Measurements from ENCODE around the gene MRPS22. TPM values are rescaled to one million over a fixed set of nuclear protein-coding genes. Genes with fewer than 3 reads are reported as not detected.

Gene MRPS22
- total RNA-seq, 2 donors from 2014 or later: 18.7 to 29.7 TPM

DNA sequence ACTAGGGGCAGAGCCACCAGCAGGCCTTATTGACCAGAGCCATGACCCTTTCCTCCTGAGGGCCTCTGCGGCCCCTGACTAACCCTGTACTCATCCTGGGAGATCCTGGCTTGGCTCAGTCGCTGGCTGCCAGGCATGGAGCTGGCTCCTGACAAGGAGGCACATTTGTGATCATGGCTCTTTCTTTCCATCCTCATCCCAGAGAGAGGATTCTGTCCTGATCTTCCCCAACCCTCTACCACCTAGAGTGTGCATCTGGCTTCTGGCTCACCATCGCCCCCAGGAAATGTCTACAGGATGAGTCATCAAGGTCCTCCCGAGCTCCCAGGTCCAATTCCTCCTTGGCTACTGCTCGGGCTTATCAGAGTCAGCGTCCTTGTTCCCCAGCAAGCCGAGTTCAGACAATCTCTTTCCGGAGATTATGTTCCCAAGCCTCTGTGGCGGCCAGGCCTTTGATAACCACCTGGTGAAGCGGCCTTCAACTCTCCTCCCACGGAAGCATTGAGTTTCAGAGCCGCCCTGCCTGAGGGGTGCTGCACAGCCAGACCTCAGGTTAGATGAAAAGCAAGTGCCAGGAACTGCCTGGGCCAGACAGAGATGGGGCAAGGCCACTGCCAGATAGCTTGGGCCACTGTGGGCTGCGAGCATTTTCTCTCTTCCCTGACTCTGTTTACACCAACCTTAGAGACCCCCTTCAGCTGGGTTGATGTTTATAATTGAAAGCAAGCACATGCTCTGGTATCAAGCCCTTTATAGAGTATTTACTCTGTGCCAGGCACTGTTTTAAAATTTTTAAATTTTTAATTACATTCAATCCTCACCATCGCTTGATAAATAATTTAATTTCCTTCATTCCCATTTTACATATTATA is 44.3 kb upstream of the MRPS22 start:
- H3K9me3 ChIP-seq: no peaks in the 10 kb centered on the region
- intact Hi-C loops (cut with DNase I): no loop called here
- H3K4me3 ChIP-seq: no peak overlapping the region
- no peaks in the 10 kb centered on the region for H3K36me3 ChIP-seq (replicated peaks in 1 of 2; ENCODE audit: insufficient read depth in 1 of 2, low read depth in 2 of 2)
- H3K4me1 ChIP-seq: peaks cover 57% of the 10 kb centered on the region
- H3K27ac ChIP-seq: peak overlapping the region; percentile 61 to 69 (median 66)
- TF ChIP-seq, protein P1, sequence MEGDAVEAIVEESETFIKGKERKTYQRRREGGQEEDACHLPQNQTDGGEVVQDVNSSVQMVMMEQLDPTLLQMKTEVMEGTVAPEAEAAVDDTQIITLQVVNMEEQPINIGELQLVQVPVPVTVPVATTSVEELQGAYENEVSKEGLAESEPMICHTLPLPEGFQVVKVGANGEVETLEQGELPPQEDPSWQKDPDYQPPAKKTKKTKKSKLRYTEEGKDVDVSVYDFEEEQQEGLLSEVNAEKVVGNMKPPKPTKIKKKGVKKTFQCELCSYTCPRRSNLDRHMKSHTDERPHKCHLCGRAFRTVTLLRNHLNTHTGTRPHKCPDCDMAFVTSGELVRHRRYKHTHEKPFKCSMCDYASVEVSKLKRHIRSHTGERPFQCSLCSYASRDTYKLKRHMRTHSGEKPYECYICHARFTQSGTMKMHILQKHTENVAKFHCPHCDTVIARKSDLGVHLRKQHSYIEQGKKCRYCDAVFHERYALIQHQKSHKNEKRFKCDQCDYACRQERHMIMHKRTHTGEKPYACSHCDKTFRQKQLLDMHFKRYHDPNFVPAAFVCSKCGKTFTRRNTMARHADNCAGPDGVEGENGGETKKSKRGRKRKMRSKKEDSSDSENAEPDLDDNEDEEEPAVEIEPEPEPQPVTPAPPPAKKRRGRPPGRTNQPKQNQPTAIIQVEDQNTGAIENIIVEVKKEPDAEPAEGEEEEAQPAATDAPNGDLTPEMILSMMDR (IDR thresholded peaks at IDR 0.05): no peak
- no peak for TF ChIP-seq POLR2A (IDR thresholded peaks at IDR 0.05)
- no peaks in the 10 kb centered on the region for H3K27me3 ChIP-seq
- DNase-seq (peak; percentile 84 to 92 (median 92)), ATAC-seq (peak; percentile 93)
- 29 to 38% methylated on average over 6 to 14 of the region's 14 CpGs for WGBS, 2 donors

DNA sequence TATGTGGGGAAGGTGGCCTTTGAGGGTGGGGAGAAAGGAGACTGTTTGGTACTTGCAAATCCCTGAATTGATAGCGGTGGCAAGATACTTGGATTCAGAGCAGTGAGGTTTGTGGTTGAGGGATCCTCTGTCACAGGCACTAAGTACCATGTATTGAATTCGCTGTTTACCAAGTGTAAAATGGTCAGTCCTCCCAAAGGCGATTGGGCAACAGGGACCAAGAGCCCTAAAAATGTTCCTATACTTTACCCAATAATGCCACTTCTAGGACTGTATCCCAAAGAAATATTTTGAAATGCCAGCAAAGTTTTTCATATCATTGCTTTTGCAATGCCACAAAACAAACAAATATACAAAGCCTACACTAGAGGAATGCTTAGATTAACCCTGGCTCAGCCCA is 43.4 kb upstream of the MRPS22 start:
- ATAC-seq: no peak
- TF ChIP-seq POLR2A (IDR thresholded peaks at IDR 0.05): no peak
- TF ChIP-seq, protein P1 (IDR thresholded peaks at IDR 0.05): no peak
- Histone ChIP-seq H3K27ac (peak overlapping the region; percentile 61 to 69 (median 66)), H3K27me3 (no peaks in the 10 kb centered on the region), H3K36me3 (replicated peaks in 1 of 2; ENCODE audit: insufficient read depth in 1 of 2, low read depth in 2 of 2) (no peaks in the 10 kb centered on the region), H3K4me3 (no peak overlapping the region), H3K9me3 (no peaks in the 10 kb centered on the region), H3K4me1 (peaks cover 57% of the 10 kb centered on the region)
- no peak for DNase-seq
- 93 to 96% methylated on average over 3 of the region's 3 CpGs for WGBS, 2 donors
- intact Hi-C loops (cut with DNase I): no loop called here

DNA sequence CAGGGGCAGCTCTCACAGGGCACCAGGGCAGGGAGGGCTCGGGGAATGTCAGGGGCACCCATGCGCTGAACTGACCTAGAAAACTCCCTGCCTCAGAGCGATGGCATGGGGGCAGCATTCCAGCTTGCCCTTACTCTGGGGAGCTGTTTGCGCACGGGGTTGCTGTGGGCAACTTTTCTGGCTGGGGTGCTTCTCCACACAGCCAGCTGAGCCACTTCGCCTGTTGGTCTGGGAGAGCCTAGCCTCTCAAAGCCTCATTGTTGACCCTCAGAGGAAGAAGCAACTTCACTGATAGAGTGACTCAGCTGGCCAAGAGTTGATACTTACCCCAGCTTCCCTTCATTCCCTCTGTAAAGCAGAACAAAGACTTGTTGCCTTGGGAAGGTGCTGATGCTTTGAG is 42.6 kb upstream of the MRPS22 start:
- ATAC-seq (no peak), DNase-seq (no peak)
- H3K4me1 ChIP-seq: peaks cover 51% of the 10 kb centered on the region
- H3K36me3 ChIP-seq (replicated peaks in 1 of 2; ENCODE audit: insufficient read depth in 1 of 2, low read depth in 2 of 2): no peaks in the 10 kb centered on the region
- no peaks in the 10 kb centered on the region for H3K9me3 ChIP-seq
- intact Hi-C loops (cut with DNase I): no loop called here
- H3K4me3 ChIP-seq: no peak overlapping the region
- no peaks in the 10 kb centered on the region for H3K27me3 ChIP-seq
- no peak overlapping the region for H3K27ac ChIP-seq
- TF ChIP-seq POLR2A (IDR thresholded peaks at IDR 0.05): no peak
- TF ChIP-seq, protein P1 (IDR thresholded peaks at IDR 0.05): no peak
- 87 to 92% methylated on average over 3 to 6 of the region's 6 CpGs for WGBS, 2 donors

DNA sequence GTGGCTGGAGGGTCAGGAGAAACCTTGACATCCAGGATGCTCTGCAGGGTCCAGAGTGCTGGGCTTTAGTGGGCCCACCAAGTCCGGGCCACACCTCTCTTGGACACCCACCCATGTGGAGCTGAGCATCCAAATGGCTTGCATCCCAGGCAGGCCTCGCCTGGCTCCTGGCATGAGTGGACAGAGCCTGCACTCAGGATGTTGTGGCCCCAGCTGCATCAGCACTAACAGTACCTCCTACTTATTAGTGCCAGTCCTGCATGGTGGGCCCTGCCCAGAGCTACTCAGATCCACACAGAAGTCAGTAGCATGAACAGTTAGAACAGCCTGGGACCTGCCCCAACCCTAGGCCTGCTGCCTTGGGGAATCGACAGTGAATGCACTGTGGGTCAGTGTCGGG is 42.2 kb upstream of the MRPS22 start:
- DNase-seq (no peak), ATAC-seq (no peak)
- TF ChIP-seq, protein P1 (IDR thresholded peaks at IDR 0.05): no peak
- no peak for TF ChIP-seq POLR2A (IDR thresholded peaks at IDR 0.05)
- H3K36me3 ChIP-seq (replicated peaks in 1 of 2; ENCODE audit: insufficient read depth in 1 of 2, low read depth in 2 of 2): no peaks in the 10 kb centered on the region
- H3K27me3 ChIP-seq: no peaks in the 10 kb centered on the region
- intact Hi-C loops (cut with DNase I): no loop called here
- H3K9me3 ChIP-seq: no peaks in the 10 kb centered on the region
- no peak overlapping the region for H3K4me3 ChIP-seq
- no peak overlapping the region for H3K27ac ChIP-seq
- peaks cover 46% of the 10 kb centered on the region for H3K4me1 ChIP-seq
- WGBS, 2 donors: 82 to 96% methylated on average over 4 of the region's 4 CpGs
